Fibroblast of mammary gland (primary cell): Measurements from ENCODE around the gene SKAP1.
"Not testable (repeated sequence)": the region's sequence is repeated elsewhere in the genome, so short reads cannot be mapped to it uniquely, and the experiment has no call there.

Source experiments
- DNase-seq: peaks from one replicate; pipeline ENCODE4 v3.0.0-alpha.2; 2010; ENCODE audit warnings: low read depth
- H3K4me3 ChIP-seq: 2 replicates; pipeline ENCODE4 v1.5.1; 2011; ENCODE audit warnings: low read depth, mild to moderate bottlenecking, low read length, moderate library complexity; ENCODE audit not compliant: control insufficient read depth
- TF ChIP-seq, protein P1 (sequence below): conservative IDR thresholded peaks from 2 replicates; pipeline ENCODE4 v1.5.1; 2011; ENCODE audit warnings: low read depth, low read length, inconsistent platforms; ENCODE audit not compliant: control insufficient read depth, insufficient read depth

SKAP1 gene

DNA sequence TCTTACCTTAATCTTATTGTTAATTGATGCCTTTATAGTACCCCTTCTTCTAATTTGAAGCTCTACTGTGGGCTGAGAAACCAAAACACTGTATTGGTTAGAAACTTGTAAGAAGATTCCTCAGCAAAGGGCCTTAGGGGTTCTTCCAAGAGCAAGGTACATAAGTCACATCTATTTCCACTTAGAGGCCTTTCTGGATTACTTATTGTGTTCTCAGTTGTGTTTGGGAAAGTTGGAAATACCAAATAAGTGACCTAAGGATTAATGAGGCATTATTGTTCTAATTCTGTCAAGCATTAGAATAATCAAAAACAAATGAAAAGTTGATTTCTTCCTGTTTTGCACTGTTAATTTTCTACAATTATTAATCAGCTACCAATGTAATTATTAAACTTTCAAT, 85.8 kb downstream of the SKAP1 start:
- no peak overlapping the region for H3K4me3 ChIP-seq
- no peak for DNase-seq
- TF ChIP-seq, protein P1, sequence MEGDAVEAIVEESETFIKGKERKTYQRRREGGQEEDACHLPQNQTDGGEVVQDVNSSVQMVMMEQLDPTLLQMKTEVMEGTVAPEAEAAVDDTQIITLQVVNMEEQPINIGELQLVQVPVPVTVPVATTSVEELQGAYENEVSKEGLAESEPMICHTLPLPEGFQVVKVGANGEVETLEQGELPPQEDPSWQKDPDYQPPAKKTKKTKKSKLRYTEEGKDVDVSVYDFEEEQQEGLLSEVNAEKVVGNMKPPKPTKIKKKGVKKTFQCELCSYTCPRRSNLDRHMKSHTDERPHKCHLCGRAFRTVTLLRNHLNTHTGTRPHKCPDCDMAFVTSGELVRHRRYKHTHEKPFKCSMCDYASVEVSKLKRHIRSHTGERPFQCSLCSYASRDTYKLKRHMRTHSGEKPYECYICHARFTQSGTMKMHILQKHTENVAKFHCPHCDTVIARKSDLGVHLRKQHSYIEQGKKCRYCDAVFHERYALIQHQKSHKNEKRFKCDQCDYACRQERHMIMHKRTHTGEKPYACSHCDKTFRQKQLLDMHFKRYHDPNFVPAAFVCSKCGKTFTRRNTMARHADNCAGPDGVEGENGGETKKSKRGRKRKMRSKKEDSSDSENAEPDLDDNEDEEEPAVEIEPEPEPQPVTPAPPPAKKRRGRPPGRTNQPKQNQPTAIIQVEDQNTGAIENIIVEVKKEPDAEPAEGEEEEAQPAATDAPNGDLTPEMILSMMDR: no peak

DNA sequence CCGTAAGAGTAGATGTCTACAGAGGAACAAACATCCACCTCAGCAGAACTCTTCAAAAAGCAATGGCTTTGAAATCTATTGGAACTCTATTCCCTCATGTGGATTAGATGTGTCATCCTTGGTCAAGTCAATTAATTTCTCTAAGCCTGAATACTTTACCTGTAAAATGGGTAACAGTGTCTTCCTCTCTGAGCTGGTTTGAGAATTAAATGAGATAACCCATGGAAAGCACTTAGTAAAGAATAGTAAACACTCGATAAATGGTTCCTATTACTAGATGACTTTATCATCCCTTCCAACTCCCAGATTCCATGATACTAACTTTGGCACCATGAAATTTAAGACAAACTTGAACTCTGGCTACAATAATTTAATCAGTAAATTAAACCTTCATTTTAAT, 89.1 kb downstream of the SKAP1 start:
- TF ChIP-seq, protein P1: no peak
- DNase-seq: no peak
- H3K4me3 ChIP-seq: no peak overlapping the region

- TF ChIP-seq, protein P1: no peak
- DNase-seq: no peak
- H3K4me3 ChIP-seq: no peak overlapping the region
These were observed 91.3 kb downstream of the SKAP1 start for GRCh38 chr17:48338720-48339119.

GRCh38 chr17:48337903-48338302, 92.1 kb downstream of the SKAP1 start:
- not testable (repeated sequence) for DNase-seq, H3K4me3 ChIP-seq

DNA sequence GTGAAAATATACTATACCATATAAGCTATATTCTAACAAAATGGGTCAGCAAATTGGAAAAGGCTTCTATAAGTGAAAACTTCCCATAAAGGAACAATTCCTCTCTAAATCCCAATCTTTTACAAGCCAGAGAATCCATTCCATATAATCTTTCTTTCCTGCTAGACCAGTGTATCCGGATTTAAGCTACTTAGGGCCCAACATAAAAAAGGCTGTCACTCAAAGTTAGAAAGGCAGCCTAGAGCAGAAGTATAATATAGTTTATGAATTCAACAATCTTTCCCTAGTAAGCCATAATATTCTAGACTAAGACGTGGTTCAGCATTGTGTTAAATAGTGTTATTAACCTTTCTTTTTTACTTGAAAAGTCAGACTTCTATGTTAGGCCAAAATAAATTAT, 93.0 kb downstream of the SKAP1 start:
- no peak overlapping the region for H3K4me3 ChIP-seq
- no peak for DNase-seq
- TF ChIP-seq, protein P1: no peak

DNA sequence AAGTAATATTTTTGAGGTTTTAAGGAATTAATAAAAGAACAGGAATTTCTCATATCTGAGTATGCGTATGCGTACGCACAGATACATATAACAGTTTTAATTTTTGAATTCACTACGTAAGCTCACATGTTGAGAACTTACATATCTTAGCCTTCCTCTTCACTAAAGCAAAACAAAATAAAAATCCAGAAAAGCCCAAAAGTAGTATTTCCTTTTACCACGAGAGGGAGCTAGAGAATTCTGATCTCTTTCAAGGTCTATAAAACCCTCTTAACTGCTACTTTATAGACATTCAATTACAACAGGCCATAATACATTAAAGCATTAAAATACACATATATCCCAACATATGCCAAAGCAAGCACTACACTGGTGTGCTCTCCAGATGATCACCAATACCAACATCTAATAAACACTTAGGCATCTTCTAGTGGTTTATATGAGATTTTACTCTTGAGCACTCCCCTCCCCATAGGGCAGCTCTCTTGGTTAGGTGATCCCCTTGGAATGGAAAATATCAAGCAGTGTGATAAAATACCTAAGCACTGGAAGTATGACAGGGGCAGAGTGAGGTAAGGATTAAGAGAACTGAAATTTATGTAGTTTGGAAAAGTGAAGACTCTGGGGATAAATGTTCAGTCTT, 94.0 kb downstream of the SKAP1 start:
- no peak overlapping the region for H3K4me3 ChIP-seq
- peak; percentile 73 for DNase-seq
- TF ChIP-seq, protein P1: peak; percentile 74

DNA sequence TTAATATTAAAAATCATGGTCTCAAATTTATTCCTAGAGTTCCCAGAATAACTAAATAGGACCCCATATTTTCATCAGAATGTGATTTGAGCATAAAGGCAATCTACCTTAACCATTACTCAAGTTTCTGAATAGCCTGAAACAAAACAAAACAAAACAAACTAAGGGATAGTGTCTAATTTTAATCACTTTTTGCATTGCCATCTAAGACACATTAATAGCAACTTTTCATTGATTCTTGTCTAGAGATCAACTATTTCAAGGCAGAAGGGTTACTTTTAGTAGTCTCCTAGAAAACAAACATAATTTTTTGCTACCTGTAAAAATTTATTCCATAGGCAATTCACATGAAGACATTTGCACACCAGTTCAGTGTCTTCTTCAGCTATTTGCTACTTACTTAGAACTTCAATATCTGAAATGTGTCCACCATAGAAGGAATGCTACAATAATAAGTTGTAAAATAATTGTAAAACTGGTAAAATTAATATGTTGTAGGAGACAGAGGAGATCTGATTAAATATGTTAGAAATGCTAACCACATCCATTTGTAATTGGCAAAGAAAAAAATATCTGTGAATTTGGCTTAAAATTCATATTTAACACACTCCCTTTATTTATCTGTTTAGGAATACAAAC, 94.7 kb downstream of the SKAP1 start:
- H3K4me3 ChIP-seq: no peak overlapping the region
- TF ChIP-seq, protein P1: no peak
- no peak for DNase-seq
